BLaER1 (cell line): ENCODE data around the gene IHH.

ENCODE experiments used
- H3K27ac ChIP-seq: shearing (Covaris generic); formaldehyde crosslinking; 2 replicates; pipeline ENCODE4 v1.8.1; 2022
- H3K27me3 ChIP-seq: shearing (Covaris generic); formaldehyde crosslinking; 2 replicates; pipeline ENCODE4 v1.8.1; 2022
- H3K36me3 ChIP-seq: shearing (Covaris generic); formaldehyde crosslinking; 2 replicates; pipeline ENCODE4 v1.8.1; 2022
- H3K4me1 ChIP-seq: shearing (Covaris generic); formaldehyde crosslinking; 2 replicates; pipeline ENCODE4 v1.8.1; 2022
- H3K4me2 ChIP-seq: shearing (Covaris generic); formaldehyde crosslinking; 2 replicates; pipeline ENCODE4 v1.8.1; 2022
- H3K4me3 ChIP-seq: shearing (Covaris generic); formaldehyde crosslinking; 2 replicates; pipeline ENCODE4 v1.8.1; 2022
- H3K9ac ChIP-seq: shearing (Covaris generic); formaldehyde crosslinking; 2 replicates; pipeline ENCODE4 v1.8.1; 2022
- H3K9me3 ChIP-seq: shearing (Covaris generic); formaldehyde crosslinking; 2 replicates; pipeline ENCODE4 v1.8.1; 2022
- H4K20me1 ChIP-seq: shearing (Covaris generic); formaldehyde crosslinking; 2 replicates; pipeline ENCODE4 v1.8.1; 2022
- Cebpa-rat ChIP-seq: shearing (Covaris generic); IDR thresholded peaks from 2 replicates; pipeline ENCODE4 v1.8.1; 2022

The IHH gene

GRCh38 chr2:219022041-219022440, 38.7 kb downstream of the IHH start:
- Histone ChIP-seq H3K9ac (no peak overlapping the region), H3K4me3 (no peak overlapping the region), H3K36me3 (no peaks in the 10 kb centered on the region), H3K4me2 (no peak overlapping the region), H4K20me1 (0 out of 2 replicates have a peak, but pooled peaks cover 5% of the 10 kb centered on the region), H3K9me3 (no peaks in the 10 kb centered on the region), H3K4me1 (no peaks in the 10 kb centered on the region), H3K27me3 (no peaks in the 10 kb centered on the region), H3K27ac (no peak overlapping the region)
- TF ChIP-seq Cebpa-rat, result no peak

GRCh38 chr2:219021591-219021990, 39.1 kb downstream of the IHH start:
- H3K27ac ChIP-seq, result no peak overlapping the region
- H3K36me3 ChIP-seq, result no peaks in the 10 kb centered on the region
- no peaks in the 10 kb centered on the region for H3K4me1 ChIP-seq
- 0 out of 2 replicates have a peak, but pooled peaks cover 5% of the 10 kb centered on the region for H4K20me1 ChIP-seq
- no peaks in the 10 kb centered on the region for H3K9me3 ChIP-seq
- H3K4me2 ChIP-seq, result no peak overlapping the region
- H3K27me3 ChIP-seq, result no peaks in the 10 kb centered on the region
- H3K4me3 ChIP-seq, result no peak overlapping the region
- no peak overlapping the region for H3K9ac ChIP-seq
- no peak for TF ChIP-seq Cebpa-rat

- no peaks in the 10 kb centered on the region for H3K9me3 ChIP-seq
- TF ChIP-seq Cebpa-rat, result no peak
- H3K4me1 ChIP-seq, result no peaks in the 10 kb centered on the region
- no peak overlapping the region for H3K9ac ChIP-seq
- no peak overlapping the region for H3K27ac ChIP-seq
- no peaks in the 10 kb centered on the region for H3K27me3 ChIP-seq
- no peak overlapping the region for H3K4me2 ChIP-seq
- H4K20me1 ChIP-seq, result 0 out of 2 replicates have a peak, but pooled peaks cover 5% of the 10 kb centered on the region
- no peak overlapping the region for H3K4me3 ChIP-seq
- no peaks in the 10 kb centered on the region for H3K36me3 ChIP-seq
Measured at GRCh38 chr2:219020604-219021365, 39.9 kb downstream of the IHH start.

GRCh38 chr2:219019436-219019835, 41.3 kb downstream of the IHH start:
- no peaks in the 10 kb centered on the region for H3K27me3 ChIP-seq
- no peaks in the 10 kb centered on the region for H3K36me3 ChIP-seq
- H4K20me1 ChIP-seq, result peaks cover 5% of the 10 kb centered on the region; the same call in 1 of the 2 replicates
- TF ChIP-seq Cebpa-rat, result no peak
- no peak overlapping the region for H3K4me2 ChIP-seq
- H3K4me1 ChIP-seq, result no peaks in the 10 kb centered on the region
- H3K4me3 ChIP-seq, result no peak overlapping the region
- no peaks in the 10 kb centered on the region for H3K9me3 ChIP-seq
- no peak overlapping the region for H3K27ac ChIP-seq
- no peak overlapping the region for H3K9ac ChIP-seq

DNA sequence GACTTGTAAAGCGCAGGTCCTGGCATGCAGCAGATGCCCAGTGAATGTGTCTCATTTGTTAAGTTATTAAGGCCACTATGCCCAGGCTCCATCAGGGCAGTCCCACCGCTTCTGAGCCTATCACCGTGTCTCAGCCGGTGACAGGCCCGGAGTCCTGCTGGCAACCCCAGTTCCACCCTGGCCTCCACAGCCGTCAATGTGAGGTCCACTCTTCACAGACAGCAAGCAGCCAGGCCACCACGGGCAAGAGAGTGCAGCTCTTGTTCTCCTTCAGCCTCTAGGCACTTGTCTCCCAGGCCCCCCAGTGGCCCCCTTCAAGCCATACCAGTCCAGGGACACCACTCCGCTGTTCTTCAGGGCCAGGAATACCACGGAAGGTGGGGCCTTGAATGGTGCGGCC, 42.0 kb downstream of the IHH start:
- Histone ChIP-seq H3K36me3 (no peaks in the 10 kb centered on the region), H3K4me1 (no peaks in the 10 kb centered on the region), H3K9me3 (no peaks in the 10 kb centered on the region), H3K27me3 (no peaks in the 10 kb centered on the region), H3K27ac (no peak overlapping the region), H3K9ac (no peak overlapping the region), H4K20me1 (peaks cover 5% of the 10 kb centered on the region; the same call in 1 of the 2 replicates), H3K4me2 (no peak overlapping the region), H3K4me3 (no peak overlapping the region)
- no peak for TF ChIP-seq Cebpa-rat

- Histone ChIP-seq H3K27ac (no peak overlapping the region), H3K4me2 (no peak overlapping the region), H3K4me1 (no peaks in the 10 kb centered on the region), H3K4me3 (no peak overlapping the region), H3K36me3 (no peaks in the 10 kb centered on the region), H3K27me3 (no peaks in the 10 kb centered on the region), H4K20me1 (peaks cover 5% of the 10 kb centered on the region; the same call in 1 of the 2 replicates), H3K9ac (no peak overlapping the region), H3K9me3 (no peaks in the 10 kb centered on the region)
- TF ChIP-seq Cebpa-rat, result no peak
Measured at GRCh38 chr2:219018286-219018685, 42.4 kb downstream of the IHH start.

DNA sequence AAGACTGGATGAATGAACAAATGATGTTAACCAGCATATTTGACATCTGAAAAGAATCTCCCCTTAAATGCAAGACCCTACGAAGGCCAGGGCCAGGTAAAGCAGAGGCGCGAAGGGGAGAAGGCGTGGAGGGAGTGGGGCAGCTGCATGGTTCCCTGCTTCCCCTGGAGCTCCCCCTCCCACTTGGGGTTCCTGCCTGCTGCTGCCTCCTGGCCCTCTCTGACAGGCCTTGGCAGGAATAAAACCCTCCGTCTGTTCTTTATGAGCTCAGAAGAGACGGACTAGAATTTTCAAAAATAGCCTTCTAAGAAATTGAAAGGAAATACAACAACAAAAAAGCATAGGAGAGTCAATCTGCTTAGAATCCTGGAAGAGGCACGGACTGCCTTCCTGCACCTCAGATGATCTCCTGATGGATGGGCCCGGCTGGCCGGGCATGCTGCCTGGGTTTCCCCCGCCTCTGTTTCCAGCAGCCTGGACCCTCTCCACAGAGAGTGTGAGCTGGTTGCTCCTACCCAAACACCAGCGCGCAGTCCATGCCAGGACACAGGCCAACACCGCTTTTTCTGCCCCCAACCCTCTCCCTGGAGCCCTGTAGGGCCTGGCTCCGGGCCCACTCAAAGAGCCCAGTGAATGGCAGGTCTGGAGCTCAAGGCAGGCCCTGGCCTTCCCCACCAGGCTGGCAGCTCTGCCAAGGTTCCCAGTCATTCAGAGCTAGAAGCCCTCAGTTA, 43.4 kb downstream of the IHH start:
- no peak overlapping the region for H3K27ac ChIP-seq
- no peaks in the 10 kb centered on the region for H3K27me3 ChIP-seq
- H3K4me1 ChIP-seq, result no peaks in the 10 kb centered on the region
- H3K4me2 ChIP-seq, result no peak overlapping the region
- H3K36me3 ChIP-seq, result no peaks in the 10 kb centered on the region
- no peak overlapping the region for H3K9ac ChIP-seq
- no peak overlapping the region for H3K4me3 ChIP-seq
- peaks cover 5% of the 10 kb centered on the region; the same call in 1 of the 2 replicates for H4K20me1 ChIP-seq
- no peak for TF ChIP-seq Cebpa-rat
- H3K9me3 ChIP-seq, result no peaks in the 10 kb centered on the region

- no peak overlapping the region for H3K9ac ChIP-seq
- H4K20me1 ChIP-seq, result peaks cover 5% of the 10 kb centered on the region; the same call in 1 of the 2 replicates
- H3K4me1 ChIP-seq, result no peaks in the 10 kb centered on the region
- H3K9me3 ChIP-seq, result no peaks in the 10 kb centered on the region
- no peaks in the 10 kb centered on the region for H3K36me3 ChIP-seq
- no peaks in the 10 kb centered on the region for H3K27me3 ChIP-seq
- H3K4me2 ChIP-seq, result no peak overlapping the region
- no peak overlapping the region for H3K4me3 ChIP-seq
- no peak for TF ChIP-seq Cebpa-rat
- no peak overlapping the region for H3K27ac ChIP-seq
Measured at GRCh38 chr2:219016721-219017120, 44.0 kb downstream of the IHH start.

GRCh38 chr2:219010873-219011272, 49.8 kb downstream of the IHH start:
- H3K9me3 ChIP-seq, result no peaks in the 10 kb centered on the region
- no peak for TF ChIP-seq Cebpa-rat
- H3K9ac ChIP-seq, result no peak overlapping the region
- H3K36me3 ChIP-seq, result no peaks in the 10 kb centered on the region
- H3K4me3 ChIP-seq, result no peak overlapping the region
- H3K27ac ChIP-seq, result no peak overlapping the region
- no peaks in the 10 kb centered on the region for H3K4me1 ChIP-seq
- H3K4me2 ChIP-seq, result no peak overlapping the region
- peaks cover 10% of the 10 kb centered on the region for H3K27me3 ChIP-seq
- peaks cover 4% of the 10 kb centered on the region; the same call in 1 of the 2 replicates for H4K20me1 ChIP-seq

GRCh38 chr2:219010162-219010756, 50.5 kb downstream of the IHH start:
- TF ChIP-seq Cebpa-rat, result no peak
- Histone ChIP-seq H3K4me2 (no peak overlapping the region), H3K27ac (no peak overlapping the region), H3K36me3 (no peaks in the 10 kb centered on the region), H3K27me3 (peaks cover 16% of the 10 kb centered on the region), H3K9me3 (no peaks in the 10 kb centered on the region), H3K9ac (no peak overlapping the region), H3K4me1 (no peaks in the 10 kb centered on the region), H3K4me3 (no peak overlapping the region), H4K20me1 (peaks cover 11% of the 10 kb centered on the region; the same call in 1 of the 2 replicates)
